Subcutaneous adipose tissue (tissue), 4 donors: ENCODE results near the gene LSAMP. TPM values are rescaled to one million over a fixed set of nuclear protein-coding genes. Genes with fewer than 3 reads are reported as not detected.

Experiments used
- CTCF ChIP-seq: fragments of 450-650 bp; IDR thresholded peaks from one replicate; pipeline ENCODE4 v1.5.1; 2016; ENCODE audit warnings: low read depth, mild to moderate bottlenecking, control low read depth, antibody characterized with exemption, moderate library complexity
- total RNA-seq, 4 donors: library from RNA; depleted of rRNA; stranded (reverse); fragments of >200 nt; gene quantifications; one replicate each; pipeline ENCODE4 v1.1.0, GENCODE V29; 2016

The LSAMP gene
- total RNA-seq, 4 donors from 2014 or later, result 0.38 to 1.7 (median 0.71) TPM

GRCh38 chr3:116242825-116243224, 202.5 kb downstream of the LSAMP start:
- no peak for TF ChIP-seq CTCF

- TF ChIP-seq CTCF, result no peak
These were observed 203.6 kb downstream of the LSAMP start for GRCh38 chr3:116241677-116242076.

GRCh38 chr3:116240261-116240660, 205.0 kb downstream of the LSAMP start:
- no peak for TF ChIP-seq CTCF

DNA sequence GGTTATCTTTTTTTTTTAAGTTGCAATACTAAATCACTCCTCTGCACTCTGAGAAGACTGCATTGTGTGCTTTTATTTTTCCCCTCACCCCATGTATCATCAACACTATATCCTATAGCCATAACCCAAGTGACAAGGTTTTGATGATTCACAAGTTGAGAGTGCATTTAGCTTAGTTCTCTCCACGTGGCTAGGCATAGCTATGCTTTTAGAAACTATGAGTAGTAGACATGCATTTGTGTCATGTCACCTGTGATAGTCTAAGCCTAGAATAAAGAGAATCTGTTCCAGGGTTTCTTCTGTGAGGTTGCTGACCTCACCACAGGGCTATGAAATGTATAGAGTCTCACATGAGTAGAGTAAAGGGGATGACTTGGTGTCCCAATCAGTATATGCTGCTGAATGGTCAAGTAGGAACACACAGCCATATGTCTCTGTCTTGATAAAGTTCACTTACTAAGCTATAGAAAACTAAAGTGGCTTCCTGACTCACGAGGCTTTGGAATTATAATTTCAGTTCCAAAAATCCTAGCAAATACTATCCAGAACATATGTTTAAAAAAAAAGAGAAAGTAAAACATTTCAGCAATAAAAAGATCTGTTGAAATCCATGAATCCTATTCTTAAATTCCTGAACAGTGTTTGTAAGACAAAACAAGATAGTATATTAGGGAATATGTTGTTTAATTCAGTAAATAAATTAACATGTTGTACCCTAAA, 206.3 kb downstream of the LSAMP start:
- TF ChIP-seq CTCF, result no peak

DNA sequence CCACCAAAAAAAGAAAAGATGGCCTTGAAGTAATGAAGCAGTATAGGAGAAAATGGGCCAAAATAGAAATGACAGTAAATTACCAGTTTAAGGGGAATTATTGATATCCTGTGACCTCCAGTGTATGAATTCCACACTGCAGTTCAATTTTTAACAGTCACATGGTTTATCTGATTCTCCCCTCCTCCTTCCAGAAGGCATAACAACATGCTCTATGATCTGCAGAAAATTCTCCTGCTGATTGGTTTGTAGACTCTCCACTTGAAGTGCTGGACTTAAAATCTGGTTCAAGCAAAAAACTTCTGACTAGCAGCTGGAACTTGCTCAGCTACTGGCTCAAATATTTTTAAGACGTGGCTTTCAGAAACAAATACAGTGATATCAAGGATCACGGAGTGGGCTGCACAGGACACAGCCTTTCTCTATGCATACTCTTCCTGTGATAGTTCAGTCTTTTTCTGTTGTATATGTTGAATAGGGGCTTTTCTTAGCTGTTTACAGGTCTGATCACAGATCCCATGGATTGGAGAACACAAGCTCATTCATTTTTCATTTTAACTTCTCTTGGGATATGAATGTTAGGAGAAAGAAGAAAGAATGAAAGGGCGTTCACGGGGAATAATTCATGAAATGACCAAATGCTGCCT, 211.5 kb downstream of the LSAMP start:
- no peak for TF ChIP-seq CTCF

DNA sequence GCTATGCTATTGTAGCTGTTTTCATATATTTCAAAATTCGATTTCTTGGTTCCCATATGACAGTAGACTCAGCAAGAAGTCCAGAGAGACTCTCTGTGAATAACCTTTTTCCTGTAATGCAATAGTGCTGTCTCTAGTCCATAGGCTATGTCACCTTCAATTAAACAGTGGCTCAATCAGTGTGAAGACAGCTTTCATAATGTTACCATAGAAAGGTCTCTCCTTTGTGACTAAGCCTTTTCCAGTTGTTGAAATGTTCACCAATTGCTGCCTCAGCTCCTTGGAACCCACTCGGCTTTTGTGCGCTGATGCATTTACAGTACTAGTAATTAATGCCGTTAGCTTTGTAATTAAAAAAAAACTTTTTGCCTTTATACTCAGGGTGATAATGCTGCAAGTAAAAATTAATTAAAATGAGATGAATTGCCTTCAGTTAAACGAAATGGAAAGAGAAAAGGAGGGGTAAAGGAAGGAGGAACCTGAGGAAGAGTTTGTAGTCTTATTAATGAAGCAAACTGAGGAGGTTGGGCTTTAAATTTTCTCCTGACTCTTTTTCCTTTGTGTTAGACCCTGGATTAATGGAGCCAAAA, 214.8 kb downstream of the LSAMP start:
- no peak for TF ChIP-seq CTCF

- TF ChIP-seq CTCF, result no peak
These were observed 219.0 kb downstream of the LSAMP start for GRCh38 chr3:116226266-116226665.
